ENCODE data around the gene LNX1. TPM values are rescaled to one million over a fixed set of nuclear protein-coding genes. Genes with fewer than 3 reads are reported as not detected.

Gene LNX1
- total RNA-seq, 4 donors from 2014 or later = 0.29 to 12.9 (median 8.8) TPM

- TF ChIP-seq POLR2A (IDR thresholded peaks at IDR 0.05) = no peak
- TF ChIP-seq, protein P1, sequence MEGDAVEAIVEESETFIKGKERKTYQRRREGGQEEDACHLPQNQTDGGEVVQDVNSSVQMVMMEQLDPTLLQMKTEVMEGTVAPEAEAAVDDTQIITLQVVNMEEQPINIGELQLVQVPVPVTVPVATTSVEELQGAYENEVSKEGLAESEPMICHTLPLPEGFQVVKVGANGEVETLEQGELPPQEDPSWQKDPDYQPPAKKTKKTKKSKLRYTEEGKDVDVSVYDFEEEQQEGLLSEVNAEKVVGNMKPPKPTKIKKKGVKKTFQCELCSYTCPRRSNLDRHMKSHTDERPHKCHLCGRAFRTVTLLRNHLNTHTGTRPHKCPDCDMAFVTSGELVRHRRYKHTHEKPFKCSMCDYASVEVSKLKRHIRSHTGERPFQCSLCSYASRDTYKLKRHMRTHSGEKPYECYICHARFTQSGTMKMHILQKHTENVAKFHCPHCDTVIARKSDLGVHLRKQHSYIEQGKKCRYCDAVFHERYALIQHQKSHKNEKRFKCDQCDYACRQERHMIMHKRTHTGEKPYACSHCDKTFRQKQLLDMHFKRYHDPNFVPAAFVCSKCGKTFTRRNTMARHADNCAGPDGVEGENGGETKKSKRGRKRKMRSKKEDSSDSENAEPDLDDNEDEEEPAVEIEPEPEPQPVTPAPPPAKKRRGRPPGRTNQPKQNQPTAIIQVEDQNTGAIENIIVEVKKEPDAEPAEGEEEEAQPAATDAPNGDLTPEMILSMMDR (IDR thresholded peaks at IDR 0.05) = no peak
- H3K27me3 ChIP-seq = no peaks in the 10 kb centered on the region
- intact Hi-C loops (cut with DNase I; ENCODE audit: low total_unique reads) = no loop called here
- no peak overlapping the region for H3K27ac ChIP-seq
- H3K4me3 ChIP-seq = no peak overlapping the region
- H3K4me1 ChIP-seq = no peaks in the 10 kb centered on the region
- no peak for DNase-seq
- no peaks in the 10 kb centered on the region for H3K9me3 ChIP-seq
- no peaks in the 10 kb centered on the region for H3K36me3 ChIP-seq
Observed at GRCh38 chr4:53455766-53456165, 135.5 kb downstream of the LNX1 start.

DNA sequence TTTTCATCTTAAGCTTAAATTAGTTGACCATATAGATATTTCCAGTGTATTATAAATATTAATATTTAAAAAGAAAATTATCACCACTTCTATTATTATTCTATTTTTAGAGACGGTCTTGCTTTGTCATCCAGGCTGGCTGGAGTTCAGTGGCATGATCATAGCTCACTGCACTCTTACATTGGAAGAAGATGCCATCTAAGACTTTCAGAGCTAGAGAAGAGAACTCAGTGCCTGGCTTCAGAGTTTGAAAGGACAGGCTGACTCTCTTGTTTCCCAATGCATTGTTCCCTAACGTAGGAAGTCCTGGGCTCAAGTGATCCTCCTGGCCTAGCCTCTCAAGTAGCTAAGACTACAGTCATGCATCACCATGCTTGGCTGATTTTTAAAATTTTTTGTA lies 137.9 kb downstream of the LNX1 start:
- no peak for DNase-seq
- no peaks in the 10 kb centered on the region for H3K4me1 ChIP-seq
- no peaks in the 10 kb centered on the region for H3K36me3 ChIP-seq
- H3K27me3 ChIP-seq = no peaks in the 10 kb centered on the region
- H3K9me3 ChIP-seq = no peaks in the 10 kb centered on the region
- H3K4me3 ChIP-seq = no peak overlapping the region
- intact Hi-C loops (cut with DNase I; ENCODE audit: low total_unique reads) = no loop called here
- TF ChIP-seq, protein P1 (IDR thresholded peaks at IDR 0.05) = no peak
- TF ChIP-seq POLR2A (IDR thresholded peaks at IDR 0.05) = no peak
- H3K27ac ChIP-seq = no peak overlapping the region

- intact Hi-C loops (cut with DNase I; ENCODE audit: low total_unique reads) = no loop called here
- no peak overlapping the region for H3K4me3 ChIP-seq
- no peak for TF ChIP-seq POLR2A (IDR thresholded peaks at IDR 0.05)
- TF ChIP-seq, protein P1 (IDR thresholded peaks at IDR 0.05) = no peak
Observed at GRCh38 chr4:53450773-53451172, 140.5 kb downstream of the LNX1 start.

GRCh38 chr4:53444954-53445353 lies 146.3 kb downstream of the LNX1 start:
- Histone ChIP-seq H3K4me1 (no peaks in the 10 kb centered on the region), H3K27me3 (no peaks in the 10 kb centered on the region), H3K4me3 (no peak overlapping the region), H3K9me3 (no peaks in the 10 kb centered on the region), H3K27ac (no peak overlapping the region), H3K36me3 (no peaks in the 10 kb centered on the region)
- TF ChIP-seq POLR2A (IDR thresholded peaks at IDR 0.05) = no peak
- TF ChIP-seq, protein P1 (IDR thresholded peaks at IDR 0.05) = no peak
- intact Hi-C loops (cut with DNase I; ENCODE audit: low total_unique reads) = no loop called here
- DNase-seq = no peak

More at GRCh38 chr4:53450773-53451172, 140.5 kb downstream of the LNX1 start:
- no peaks in the 10 kb centered on the region for H3K36me3 ChIP-seq
- no peaks in the 10 kb centered on the region for H3K4me1 ChIP-seq
- H3K27ac ChIP-seq = peak overlapping the region; percentile 59 to 69
- no peaks in the 10 kb centered on the region for H3K27me3 ChIP-seq
- peak in 1 of 2 donors; percentile 31 for DNase-seq
- H3K9me3 ChIP-seq = no peaks in the 10 kb centered on the region

DNA sequence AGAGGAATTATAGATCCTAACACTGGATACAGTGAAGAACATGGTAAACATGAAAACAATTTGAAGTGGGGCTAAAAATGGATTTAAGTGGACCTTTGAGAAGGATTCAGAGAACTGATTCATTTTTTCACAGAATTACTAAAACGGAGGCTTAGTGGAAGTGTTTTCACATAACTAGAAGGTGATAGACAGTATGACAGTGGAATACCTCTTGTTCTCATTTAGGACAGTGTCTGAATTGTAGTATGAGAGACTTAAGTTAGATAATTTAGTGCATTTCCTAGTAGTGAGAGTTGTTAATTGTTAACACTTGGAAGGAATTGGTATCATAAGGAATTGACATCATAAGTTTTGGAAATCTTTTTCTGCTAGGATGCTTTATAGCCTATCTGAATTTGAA lies 149.7 kb downstream of the LNX1 start:
- no peaks in the 10 kb centered on the region for H3K9me3 ChIP-seq
- H3K27me3 ChIP-seq = no peaks in the 10 kb centered on the region
- H3K36me3 ChIP-seq = no peaks in the 10 kb centered on the region
- DNase-seq = no peak
- H3K27ac ChIP-seq = no peak overlapping the region
- no peak overlapping the region for H3K4me3 ChIP-seq
- no peaks in the 10 kb centered on the region for H3K4me1 ChIP-seq
- intact Hi-C loops (cut with DNase I; ENCODE audit: low total_unique reads) = no loop called here
- no peak for TF ChIP-seq POLR2A (IDR thresholded peaks at IDR 0.05)
- TF ChIP-seq, protein P1 (IDR thresholded peaks at IDR 0.05) = no peak
